IMR-90 (cell line): ENCODE measurements around the gene CEP95. TPM values are rescaled to one million over a fixed set of nuclear protein-coding genes. Genes with fewer than 3 reads are reported as not detected.

Experiments
- ATAC-seq: fragments of 200-7000 bp; cut with Tn5 transposase; 2 replicates; pipeline ENCODE4 v1.9.1; 2020; ENCODE audit warnings: low read depth, mild to moderate bottlenecking, moderate library complexity
- BruUV-seq: library from RNA; stranded (reverse); fragments of 400-500 nt; replicated peaks from 2 replicates; lab custom pipeline; 2021; lab: Mats Ljungman, UMichigan
- CTCF ChIA-PET: fragments of 300-600 bp; formaldehyde crosslinking; extraction: SDS; loops from one replicate; lab custom pipeline; 2021; ENCODE audit warnings: antibody characterized with exemption; lab: Yijun Ruan, JAX
- POLR2A ChIA-PET: fragments of 300-600 bp; sonication (Branson Sonifier 250); formaldehyde crosslinking; loops from one replicate; lab custom pipeline; 2022; ENCODE audit warnings: antibody characterized with exemption; ENCODE audit not compliant: unreplicated experiment; lab: Charles Lee
- DNase-seq: peaks from one replicate; pipeline ENCODE4 v3.0.0; 2013
- H2AFZ ChIP-seq: replicated peaks from 2 replicates; pipeline ENCODE3; 2013; ENCODE audit warnings: low read length, mild to moderate bottlenecking; ENCODE audit not compliant: poor library complexity
- H2AK5ac ChIP-seq: 2 replicates; pipeline ENCODE4 v1.6.1; 2013; ENCODE audit warnings: low read depth, low read length, inconsistent platforms
- H2AK9ac ChIP-seq: replicated peaks from 2 replicates; pipeline ENCODE3; 2013; ENCODE audit warnings: mild to moderate bottlenecking, low read depth, low read length, moderate library complexity; ENCODE audit not compliant: poor library complexity
- H2BK120ac ChIP-seq: 2 replicates; pipeline ENCODE4 v1.6.1; 2013; ENCODE audit warnings: low read depth, low read length, inconsistent platforms
- H2BK15ac ChIP-seq: 3 replicates; pipeline ENCODE4 v1.6.1; 2013; ENCODE audit warnings: low read depth, low read length, inconsistent platforms
- H2BK20ac ChIP-seq: 2 replicates; pipeline ENCODE4 v1.6.1; 2013; ENCODE audit warnings: low read depth, mild to moderate bottlenecking, inconsistent platforms, low read length, moderate library complexity
- H2BK5ac ChIP-seq: 2 replicates; pipeline ENCODE4 v1.6.1; 2013; ENCODE audit warnings: mild to moderate bottlenecking, low read depth, low read length, inconsistent platforms; ENCODE audit not compliant: poor library complexity, severe bottlenecking
- H3K14ac ChIP-seq: replicated peaks from 2 replicates; pipeline ENCODE4 v1.6.1; 2013; ENCODE audit warnings: low read depth, low read length, inconsistent platforms
- H3K18ac ChIP-seq: 2 replicates; pipeline ENCODE4 v1.6.1; 2013; ENCODE audit warnings: low read depth, low read length, control low read depth
- H3K23ac ChIP-seq: 2 replicates; pipeline ENCODE4 v1.6.1; 2013; ENCODE audit warnings: low read depth, low read length, inconsistent platforms
- H3K27ac ChIP-seq: 2 replicates; pipeline ENCODE4 v1.5.1; 2013; ENCODE audit warnings: mild to moderate bottlenecking, control low read depth, low read length; ENCODE audit not compliant: insufficient read depth
- H3K27me3 ChIP-seq: 2 replicates; pipeline ENCODE4 v1.6.1; 2013; ENCODE audit warnings: low read length; ENCODE audit not compliant: control insufficient read depth, insufficient read depth
- H3K36me3 ChIP-seq: 2 replicates; pipeline ENCODE4 v1.6.1; 2013; ENCODE audit warnings: low read length, mixed read lengths; ENCODE audit not compliant: control insufficient read depth, insufficient read depth
- H3K4ac ChIP-seq: 2 replicates; pipeline ENCODE4 v1.6.1; 2013; ENCODE audit warnings: low read depth, low read length, inconsistent platforms
- H3K4me1 ChIP-seq: 2 replicates; pipeline ENCODE4 v1.6.1; 2013; ENCODE audit warnings: low read length, mixed read lengths; ENCODE audit not compliant: control insufficient read depth, insufficient read depth
- H3K4me2 ChIP-seq: 2 replicates; pipeline ENCODE4 v1.6.1; 2013; ENCODE audit warnings: low read depth, mild to moderate bottlenecking, control low read depth, low read length, moderate library complexity
- H3K4me3 ChIP-seq: 2 replicates; pipeline ENCODE4 v1.5.1; 2013; ENCODE audit warnings: low read depth, mild to moderate bottlenecking, control low read depth, low read length, moderate library complexity; ENCODE audit not compliant: insufficient read depth
- H3K56ac ChIP-seq: 2 replicates; pipeline ENCODE4 v1.6.1; 2013; ENCODE audit warnings: low read length, inconsistent platforms; ENCODE audit not compliant: insufficient read depth; ENCODE audit errors: extremely low read depth
- H3K79me1 ChIP-seq, 2 experiments: 2 replicates each; pipeline ENCODE4 v1.6.1; 2013; ENCODE audit warnings: low read length in 2 of 2, inconsistent platforms in 1 of 2, low read depth in 1 of 2
- H3K9ac ChIP-seq: 2 replicates; pipeline ENCODE4 v1.6.1; 2013; ENCODE audit warnings: low read depth, low read length, control low read depth
- H3K9me1 ChIP-seq: 2 replicates; pipeline ENCODE4 v1.6.1; 2013; ENCODE audit warnings: low read length, inconsistent platforms; ENCODE audit not compliant: insufficient read depth
- H3K9me3 ChIP-seq: 2 replicates; pipeline ENCODE4 v1.6.1; 2013; ENCODE audit warnings: low read length; ENCODE audit not compliant: control insufficient read depth, insufficient read depth
- H4K20me1 ChIP-seq: 2 replicates; pipeline ENCODE4 v1.6.1; 2013; ENCODE audit warnings: low read length, inconsistent platforms; ENCODE audit not compliant: insufficient read depth
- H4K5ac ChIP-seq: 2 replicates; pipeline ENCODE4 v1.6.1; 2013; ENCODE audit warnings: mild to moderate bottlenecking, low read depth, low read length, control low read depth
- H4K8ac ChIP-seq, 2 experiments: 2 replicates each; pipeline ENCODE4 v1.6.1; 2013; ENCODE audit warnings: low read depth in 2 of 2, low read length in 2 of 2, control low read depth in 1 of 2, inconsistent platforms in 1 of 2
- H4K91ac ChIP-seq: 2 replicates; pipeline ENCODE4 v1.6.1; 2013; ENCODE audit warnings: low read depth, low read length, inconsistent platforms; ENCODE audit not compliant: insufficient read depth
- CEBPB ChIP-seq: IDR thresholded peaks from 2 replicates; pipeline ENCODE4 v1.6.1; 2012; ENCODE audit warnings: low read depth, low read length, improper control_type of control experiment
- CHD1 ChIP-seq: IDR thresholded peaks from 2 replicates; pipeline ENCODE4 v1.6.1; 2012; ENCODE audit warnings: low read depth, low read length, improper control_type of control experiment
- CTCF ChIP-seq: conservative IDR thresholded peaks from 2 replicates; pipeline ENCODE4 v1.5.1; 2012; ENCODE audit warnings: mild to moderate bottlenecking, low read depth, low read length, improper control_type of control experiment
- ELK1 ChIP-seq: fragments of 150-350 bp; IDR thresholded peaks from 2 replicates; pipeline ENCODE4 v1.6.1; 2016; ENCODE audit warnings: low read depth, mild to moderate bottlenecking, low read length, moderate library complexity, borderline replicate concordance
- FOS ChIP-seq: fragments of 150-350 bp; IDR thresholded peaks from 2 replicates; pipeline ENCODE4 v1.6.1; 2016; ENCODE audit warnings: low read depth, low read length
- MAFK ChIP-seq: IDR thresholded peaks from 2 replicates; pipeline ENCODE4 v1.6.1; 2012; ENCODE audit warnings: low read depth, low read length, improper control_type of control experiment
- MAZ ChIP-seq: IDR thresholded peaks from 2 replicates; pipeline ENCODE4 v1.6.1; 2012; ENCODE audit warnings: low read depth, mild to moderate bottlenecking, low read length, improper control_type of control experiment, moderate library complexity, borderline replicate concordance
- MXI1 ChIP-seq: IDR thresholded peaks from 2 replicates; pipeline ENCODE4 v1.6.1; 2012; ENCODE audit warnings: low read depth, mild to moderate bottlenecking, low read length, moderate library complexity, borderline replicate concordance
- NFE2L2 ChIP-seq: fragments of 150-350 bp; IDR thresholded peaks from 2 replicates; pipeline ENCODE4 v1.6.1; 2016; ENCODE audit warnings: low read depth, mild to moderate bottlenecking, low read length
- RCOR1 ChIP-seq: IDR thresholded peaks from 2 replicates; pipeline ENCODE4 v1.6.1; 2012; ENCODE audit warnings: mild to moderate bottlenecking, low read length, improper control_type of control experiment; ENCODE audit not compliant: insufficient replicate concordance
- RFX5 ChIP-seq: IDR thresholded peaks from 2 replicates; pipeline ENCODE4 v1.8.0; 2012; ENCODE audit warnings: low read depth, mild to moderate bottlenecking, low read length, moderate library complexity
- WGBS, 2 experiments: methylation state at CpG; one replicate each; pipeline versions ENCODE4 v1.1.5 to v1.1.7; 2013; ENCODE audit warnings: missing lambda C conversion rate in 2 of 2; ENCODE audit not compliant: insufficient read length in 1 of 2; ENCODE audit errors: extremely low coverage in 2 of 2; 5-methylcytosine and 5-hydroxymethylcytosine counted together
- dilution Hi-C: fragments of 300-500 bp; cut with HindIII; formaldehyde crosslinking; loops from one replicate; pipeline ENCODE4 v1.14.3; 2018; ENCODE audit warnings: low sequenced_read_pairs; ENCODE audit not compliant: unreplicated experiment
- in situ Hi-C: fragments of 300-500 bp; cut with MboI; formaldehyde crosslinking; loops from 3 replicates; pipeline ENCODE4 v1.14.3; 2019; ENCODE audit warnings: low sequenced_read_pairs, inconsistent platforms, mixed read lengths
- intact Hi-C: fragments of 100-400 bp; cut with micrococcal nuclease; formaldehyde crosslinking; loops from 2 replicates; pipeline ENCODE4 v1.10.0; 2022
- polyA plus RNA-seq, 3 experiments: library from polyadenylated mRNA; depleted of rRNA; stranded (reverse); fragments of >200 nt; gene quantifications; 2 replicates each; pipeline ENCODE4 v1.2.3, GENCODE V29; 2012; ENCODE audit warnings: low replicate concordance in 1 of 3
- total RNA-seq: library from RNA; depleted of rRNA; stranded (reverse); fragments of >200 nt; gene quantifications from 2 replicates; pipeline ENCODE4 v1.2.3, GENCODE V29; 2012

The CEP95 gene
- total and polyA plus RNA-seq, 2 of the 4 experiments (the other 2 are of a cell fraction) = 6.1 to 13.6 TPM

GRCh38 chr17:64564098-64564497 is 57.3 kb downstream of the CEP95 start:
- Histone ChIP-seq H3K9me3 (no peaks in the 10 kb centered on the region), H2BK5ac (no peak overlapping the region), H4K91ac (no peak overlapping the region), H3K4ac (no peak overlapping the region), H3K36me3 (peaks cover 49% of the 10 kb centered on the region), H2AK5ac (no peak overlapping the region), H4K5ac (no peak overlapping the region), H2AK9ac (no peak overlapping the region), H2BK20ac (no peak overlapping the region), H4K8ac (no peak overlapping the region), H3K4me1 (no peaks in the 10 kb centered on the region), H3K27ac (no peak overlapping the region), H2AFZ (no peak overlapping the region), H3K4me2 (no peak overlapping the region), H3K9ac (no peak overlapping the region), H3K9me1 (no peaks in the 10 kb centered on the region), H3K18ac (no peak overlapping the region), H3K56ac (no peak overlapping the region), H3K4me3 (no peak overlapping the region), H2BK120ac (no peak overlapping the region), H3K23ac (peak overlapping the region; percentile 45; the same call in 1 of the 2 replicates), H3K79me1 (peaks cover 23 to 47% of the 10 kb centered on the region in 2 experiments), H2BK15ac (no peak overlapping the region), H4K20me1 (peaks cover 66% of the 10 kb centered on the region), H3K27me3 (no peaks in the 10 kb centered on the region), H3K14ac (no peak overlapping the region)
- dilution Hi-C loops = no loop called here
- in situ Hi-C loops = no loop called here
- intact Hi-C loops = no loop called here
- CTCF ChIA-PET = no interaction called here
- BruUV-seq = no TSS peak
- TF ChIP-seq RFX5 = no peak
- TF ChIP-seq CEBPB = no peak
- TF ChIP-seq MAFK = no peak
- TF ChIP-seq MXI1 = no peak
- TF ChIP-seq ELK1 = no peak
- TF ChIP-seq CHD1 = no peak
- no peak for TF ChIP-seq NFE2L2
- TF ChIP-seq FOS = no peak
- TF ChIP-seq MAZ = no peak
- TF ChIP-seq CTCF = no peak
- no peak for TF ChIP-seq RCOR1
- POLR2A ChIA-PET = no interaction called here
- ATAC-seq = no peak
- WGBS, 2 experiments = no CpG with 5 or more reads among the region's 1 CpG
- no peak for DNase-seq
